MM.1S (cell line): ENCODE data around the gene CBX5.

Experiments used
- DNase-seq: peaks from one replicate; pipeline ENCODE4 v3.0.0-alpha.2; 2015
- H2AFZ ChIP-seq: fragments of 300-600 bp; sonication (generic); 2 replicates; pipeline ENCODE4 v1.6.0; 2016; ENCODE audit warnings: antibody characterized with exemption, low read length
- H3F3A ChIP-seq: fragments of 300-600 bp; sonication (generic); 2 replicates; pipeline ENCODE4 v1.6.1; 2016; ENCODE audit warnings: mild to moderate bottlenecking, antibody characterized with exemption, low read length, moderate library complexity, mixed read lengths; ENCODE audit not compliant: insufficient read depth
- H3K27ac ChIP-seq: fragments of 300-600 bp; sonication (generic); 2 replicates; pipeline ENCODE4 v1.5.1; 2016; ENCODE audit warnings: mild to moderate bottlenecking, low read length
- H3K27me3 ChIP-seq: fragments of 300-600 bp; sonication (generic); replicated peaks from 2 replicates; pipeline ENCODE4 v1.6.0; 2016; ENCODE audit warnings: low read length; ENCODE audit not compliant: insufficient read depth
- H3K36me3 ChIP-seq: fragments of 300-600 bp; sonication (generic); replicated peaks from 2 replicates; pipeline ENCODE4 v1.6.1; 2016; ENCODE audit warnings: mild to moderate bottlenecking, low read length, mixed read lengths; ENCODE audit not compliant: insufficient read depth
- H3K4me1 ChIP-seq: fragments of 300-600 bp; sonication (generic); 2 replicates; pipeline ENCODE4 v1.6.1; 2016; ENCODE audit warnings: low read length, mixed read lengths
- H3K4me2 ChIP-seq: fragments of 300-600 bp; sonication (generic); 2 replicates; pipeline ENCODE4 v1.6.0; 2016; ENCODE audit warnings: low read depth, low read length
- H3K4me3 ChIP-seq: fragments of 300-600 bp; sonication (generic); 2 replicates; pipeline ENCODE4 v1.5.1; 2016; ENCODE audit warnings: low read length, mixed read lengths
- H3K79me2 ChIP-seq: fragments of 300-600 bp; sonication (generic); 2 replicates; pipeline ENCODE4 v1.6.1; 2016; ENCODE audit warnings: mixed run types, low read length, mixed read lengths
- H3K9ac ChIP-seq: fragments of 300-600 bp; sonication (generic); 2 replicates; pipeline ENCODE4 v1.6.1; 2016; ENCODE audit warnings: low read length, mixed read lengths
- H3K9me2 ChIP-seq: fragments of 300-600 bp; sonication (generic); replicated peaks from 2 replicates; pipeline ENCODE4 v1.6.1; 2016; ENCODE audit warnings: mild to moderate bottlenecking, low read length, mixed read lengths; ENCODE audit not compliant: insufficient read depth
- H3K9me3 ChIP-seq: fragments of 300-600 bp; sonication (generic); replicated peaks from 2 replicates; pipeline ENCODE4 v1.6.1; 2016; ENCODE audit warnings: mild to moderate bottlenecking, low read length, mixed read lengths; ENCODE audit not compliant: insufficient read depth
- H4K20me1 ChIP-seq: fragments of 300-600 bp; sonication (generic); 2 replicates; pipeline ENCODE4 v1.6.1; 2016; ENCODE audit warnings: mild to moderate bottlenecking, low read length, moderate library complexity, mixed read lengths; ENCODE audit not compliant: insufficient read depth
- EZH2 ChIP-seq: fragments of 300-600 bp; sonication (generic); optimal IDR thresholded peaks from 2 replicates; pipeline ENCODE3; 2017; ENCODE audit warnings: low read depth, mild to moderate bottlenecking, antibody characterized with exemption, low read length, mixed read lengths
- EZH2phosphoT487 ChIP-seq: fragments of 300-600 bp; sonication (generic); IDR thresholded peaks from 2 replicates; pipeline ENCODE4 v1.6.1; 2018; ENCODE audit warnings: antibody characterized with exemption, low read length
- TF ChIP-seq, protein P1 (sequence below): fragments of 300-600 bp; sonication (generic); IDR thresholded peaks from 2 replicates; pipeline ENCODE4 v1.5.1; 2016; ENCODE audit warnings: antibody characterized with exemption, low read length, mixed read lengths

Gene CBX5

DNA sequence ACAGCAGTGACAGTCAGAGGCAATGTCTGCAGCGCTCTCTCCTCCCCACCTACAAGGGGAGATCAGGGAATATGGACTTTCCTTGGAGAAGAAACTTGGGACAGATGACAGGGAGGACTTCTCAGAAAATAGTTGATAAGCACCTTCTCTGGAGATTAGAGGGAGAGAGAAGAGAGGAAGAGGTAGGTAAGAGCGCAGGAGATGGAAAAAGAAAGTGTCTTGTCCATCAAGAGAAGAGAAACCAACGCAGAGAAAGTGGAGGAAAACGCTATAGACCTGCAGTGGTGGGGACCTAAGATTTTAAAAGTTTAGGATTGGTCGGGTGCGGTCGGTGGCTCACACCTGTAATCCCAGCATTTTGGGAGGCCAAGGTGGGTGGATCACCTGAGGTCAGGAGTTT lies 75.6 kb downstream of the CBX5 start:
- no peak overlapping the region for H3K4me3 ChIP-seq
- TF ChIP-seq EZH2phosphoT487 = no peak
- no peak for TF ChIP-seq EZH2
- TF ChIP-seq, protein P1, sequence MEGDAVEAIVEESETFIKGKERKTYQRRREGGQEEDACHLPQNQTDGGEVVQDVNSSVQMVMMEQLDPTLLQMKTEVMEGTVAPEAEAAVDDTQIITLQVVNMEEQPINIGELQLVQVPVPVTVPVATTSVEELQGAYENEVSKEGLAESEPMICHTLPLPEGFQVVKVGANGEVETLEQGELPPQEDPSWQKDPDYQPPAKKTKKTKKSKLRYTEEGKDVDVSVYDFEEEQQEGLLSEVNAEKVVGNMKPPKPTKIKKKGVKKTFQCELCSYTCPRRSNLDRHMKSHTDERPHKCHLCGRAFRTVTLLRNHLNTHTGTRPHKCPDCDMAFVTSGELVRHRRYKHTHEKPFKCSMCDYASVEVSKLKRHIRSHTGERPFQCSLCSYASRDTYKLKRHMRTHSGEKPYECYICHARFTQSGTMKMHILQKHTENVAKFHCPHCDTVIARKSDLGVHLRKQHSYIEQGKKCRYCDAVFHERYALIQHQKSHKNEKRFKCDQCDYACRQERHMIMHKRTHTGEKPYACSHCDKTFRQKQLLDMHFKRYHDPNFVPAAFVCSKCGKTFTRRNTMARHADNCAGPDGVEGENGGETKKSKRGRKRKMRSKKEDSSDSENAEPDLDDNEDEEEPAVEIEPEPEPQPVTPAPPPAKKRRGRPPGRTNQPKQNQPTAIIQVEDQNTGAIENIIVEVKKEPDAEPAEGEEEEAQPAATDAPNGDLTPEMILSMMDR = no peak
- no peak overlapping the region for H3K27ac ChIP-seq
- H4K20me1 ChIP-seq = no peaks in the 10 kb centered on the region
- H3K9me2 ChIP-seq = no peaks in the 10 kb centered on the region
- H3K79me2 ChIP-seq = no peaks in the 10 kb centered on the region
- H3F3A ChIP-seq = no peaks in the 10 kb centered on the region
- no peak overlapping the region for H3K4me2 ChIP-seq
- H3K36me3 ChIP-seq = no peaks in the 10 kb centered on the region
- H3K9me3 ChIP-seq = no peaks in the 10 kb centered on the region
- H3K9ac ChIP-seq = no peak overlapping the region
- no peak for DNase-seq
- peaks cover 93% of the 10 kb centered on the region for H3K27me3 ChIP-seq
- H3K4me1 ChIP-seq = peaks cover 3% of the 10 kb centered on the region; the same call in 1 of the 2 replicates
- H2AFZ ChIP-seq = no peak overlapping the region

DNA sequence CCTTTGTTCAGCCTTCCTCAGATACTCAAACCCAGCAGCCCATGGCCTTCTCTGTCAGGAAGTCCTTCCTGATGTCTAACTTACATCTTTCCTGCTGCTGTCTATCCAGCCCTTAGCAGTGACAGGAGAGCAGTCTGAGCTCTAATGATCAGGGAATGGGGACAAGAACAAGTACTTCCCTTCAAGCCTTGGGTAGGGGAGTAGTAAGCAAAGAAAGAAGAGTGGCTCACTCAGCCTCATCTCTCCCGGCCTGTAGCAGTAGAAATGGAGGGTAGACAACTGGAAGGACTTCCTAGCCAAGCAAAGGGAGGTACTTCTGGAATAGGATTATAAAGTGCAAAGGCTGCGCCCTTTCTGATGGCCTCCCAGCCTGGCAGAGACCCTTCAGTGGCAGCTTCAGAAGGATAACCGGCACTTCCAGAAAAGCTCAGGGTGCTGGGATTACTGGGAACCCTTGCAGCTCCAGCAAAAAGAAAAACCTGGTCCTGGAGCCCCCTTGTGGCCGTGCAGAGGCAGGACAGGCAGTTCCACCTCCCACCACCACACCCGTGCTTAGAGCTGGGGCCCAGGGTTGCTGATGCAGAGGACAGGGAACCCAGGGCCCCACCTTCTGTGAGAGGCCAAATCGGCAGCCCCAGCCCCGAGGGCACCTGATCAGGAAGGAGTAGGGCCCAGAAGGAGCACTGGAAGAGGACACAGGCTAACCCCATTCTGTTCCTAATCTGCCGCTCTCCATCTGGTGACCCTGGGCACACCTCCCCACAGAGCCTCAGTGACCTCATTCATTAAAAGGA lies 78.7 kb downstream of the CBX5 start:
- Histone ChIP-seq H3K27me3 (peaks cover 92% of the 10 kb centered on the region), H3K4me1 (no peaks in the 10 kb centered on the region)
- TF ChIP-seq EZH2phosphoT487 = no peak
- TF ChIP-seq, protein P1 = peak; percentile 97

DNA sequence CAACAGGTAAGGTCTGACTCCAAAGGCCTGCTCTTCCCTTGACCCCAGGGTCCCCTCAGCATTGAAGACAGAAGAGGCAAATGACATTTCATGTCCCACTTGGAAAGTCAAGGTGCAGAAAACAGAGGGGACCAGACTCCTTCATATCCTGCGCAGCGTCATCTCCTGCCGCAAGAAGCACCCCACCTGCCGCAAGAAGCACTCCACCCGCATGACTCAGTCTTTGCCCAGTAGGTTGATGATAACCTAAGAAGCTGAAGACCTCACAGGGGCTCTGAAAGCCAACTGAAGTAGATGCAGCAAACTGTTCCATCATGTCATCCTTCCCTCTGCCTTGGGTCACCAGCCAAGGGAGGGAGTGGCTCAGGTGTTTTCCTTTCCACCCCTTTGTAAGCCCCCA lies 79.5 kb downstream of the CBX5 start:
- Histone ChIP-seq H3K27me3 (peaks cover 92% of the 10 kb centered on the region), H4K20me1 (no peaks in the 10 kb centered on the region), H3K4me3 (no peak overlapping the region), H3K79me2 (no peaks in the 10 kb centered on the region), H3K9me3 (no peaks in the 10 kb centered on the region), H3K27ac (no peak overlapping the region), H3K4me1 (no peaks in the 10 kb centered on the region), H3K4me2 (no peak overlapping the region), H3K36me3 (no peaks in the 10 kb centered on the region), H3K9me2 (no peaks in the 10 kb centered on the region), H3F3A (no peaks in the 10 kb centered on the region), H3K9ac (no peak overlapping the region), H2AFZ (no peak overlapping the region)
- no peak for DNase-seq
- TF ChIP-seq, protein P1 = no peak
- TF ChIP-seq EZH2 (no peak), EZH2phosphoT487 (no peak)

More for the DNA sequence above, 78.7 kb downstream of the CBX5 start:
- Histone ChIP-seq H3K9me2 (no peaks in the 10 kb centered on the region), H3K79me2 (no peaks in the 10 kb centered on the region), H3K9ac (no peak overlapping the region), H3K27ac (no peak overlapping the region), H2AFZ (no peak overlapping the region), H3F3A (no peaks in the 10 kb centered on the region), H3K4me3 (no peak overlapping the region), H3K4me2 (no peak overlapping the region), H3K36me3 (no peaks in the 10 kb centered on the region), H4K20me1 (no peaks in the 10 kb centered on the region), H3K9me3 (no peaks in the 10 kb centered on the region)
- DNase-seq = peak; percentile 57
